ENCODE results near the gene SUMO3. TPM values are rescaled to one million over a fixed set of nuclear protein-coding genes. Genes with fewer than 3 reads are reported as not detected.
A peak's percentile ranks its signal among the peaks of the same experiment; 100 is the strongest.

The SUMO3 gene
- total RNA-seq, 2 donors from 2014 or later: 52.6 to 86.2 TPM

- Mint-ChIP-seq H3K4me3 (no peak overlapping the region), H3K27me3 (no peaks in the 10 kb centered on the region), H3K27ac (peak overlapping the region; percentile 16), H3K9me3 (no peaks in the 10 kb centered on the region), H3K4me1 (peaks cover 7% of the 10 kb centered on the region), H3K36me3 (ENCODE audit: low read depth) (peaks cover 75% of the 10 kb centered on the region)
- no peak for ATAC-seq (replicated peaks)
Measured at GRCh38 chr21:44850905-44851657, 33.2 kb upstream of the SUMO3 start.

GRCh38 chr21:44850208-44850800 lies 32.4 kb upstream of the SUMO3 start:
- peaks cover 67% of the 10 kb centered on the region for H3K36me3 Mint-ChIP-seq (ENCODE audit: low read depth)
- peaks cover 7% of the 10 kb centered on the region for H3K4me1 Mint-ChIP-seq
- H3K27me3 Mint-ChIP-seq: no peaks in the 10 kb centered on the region
- H3K27ac Mint-ChIP-seq: no peak overlapping the region
- no peaks in the 10 kb centered on the region for H3K9me3 Mint-ChIP-seq
- ATAC-seq (replicated peaks): no peak
- H3K4me3 Mint-ChIP-seq: no peak overlapping the region

GRCh38 chr21:44849616-44850130 lies 31.8 kb upstream of the SUMO3 start:
- Mint-ChIP-seq H3K4me1 (peaks cover 6% of the 10 kb centered on the region), H3K27ac (no peak overlapping the region), H3K9me3 (no peaks in the 10 kb centered on the region), H3K36me3 (ENCODE audit: low read depth) (peaks cover 61% of the 10 kb centered on the region), H3K4me3 (no peak overlapping the region), H3K27me3 (no peaks in the 10 kb centered on the region)
- no peak for ATAC-seq (replicated peaks)

- H3K4me1 Mint-ChIP-seq: no peaks in the 10 kb centered on the region
- no peak for ATAC-seq (replicated peaks)
- no peak overlapping the region for H3K4me3 Mint-ChIP-seq
- H3K36me3 Mint-ChIP-seq (ENCODE audit: low read depth): peaks cover 54% of the 10 kb centered on the region
- no peaks in the 10 kb centered on the region for H3K27me3 Mint-ChIP-seq
- H3K9me3 Mint-ChIP-seq: no peaks in the 10 kb centered on the region
- H3K27ac Mint-ChIP-seq: no peak overlapping the region
Measured at GRCh38 chr21:44848821-44849521, 31.1 kb upstream of the SUMO3 start.

- Mint-ChIP-seq H3K9me3 (no peaks in the 10 kb centered on the region), H3K36me3 (ENCODE audit: low read depth) (peaks cover 39% of the 10 kb centered on the region), H3K4me1 (no peaks in the 10 kb centered on the region), H3K4me3 (peak overlapping the region; percentile 12), H3K27me3 (no peaks in the 10 kb centered on the region), H3K27ac (no peak overlapping the region)
- ATAC-seq (replicated peaks): no peak
Measured at GRCh38 chr21:44847261-44848056, 29.6 kb upstream of the SUMO3 start.

GRCh38 chr21:44846485-44847260 lies 28.8 kb upstream of the SUMO3 start:
- H3K4me1 Mint-ChIP-seq: no peaks in the 10 kb centered on the region

GRCh38 chr21:44846224-44846484 lies 28.3 kb upstream of the SUMO3 start:
- no peak for ATAC-seq (replicated peaks)
- H3K4me3 Mint-ChIP-seq: peak overlapping the region; percentile 73
- H3K9me3 Mint-ChIP-seq: no peaks in the 10 kb centered on the region
- H3K27me3 Mint-ChIP-seq: no peaks in the 10 kb centered on the region
- peaks cover 26% of the 10 kb centered on the region for H3K36me3 Mint-ChIP-seq (ENCODE audit: low read depth)
- no peaks in the 10 kb centered on the region for H3K4me1 Mint-ChIP-seq
- peak overlapping the region; percentile 72 for H3K27ac Mint-ChIP-seq

More at GRCh38 chr21:44846485-44847260, 28.8 kb upstream of the SUMO3 start:
- Mint-ChIP-seq H3K9me3 (no peaks in the 10 kb centered on the region), H3K36me3 (ENCODE audit: low read depth) (peaks cover 31% of the 10 kb centered on the region), H3K4me3 (peak overlapping the region; percentile 73), H3K27ac (peak overlapping the region; percentile 72), H3K27me3 (no peaks in the 10 kb centered on the region)
- ATAC-seq (replicated peaks): peak; percentile 59

GRCh38 chr21:44845418-44846223 lies 27.8 kb upstream of the SUMO3 start:
- Mint-ChIP-seq H3K9me3 (no peaks in the 10 kb centered on the region), H3K27me3 (no peaks in the 10 kb centered on the region), H3K27ac (peak overlapping the region; percentile 72), H3K36me3 (ENCODE audit: low read depth) (peaks cover 20% of the 10 kb centered on the region), H3K4me1 (no peaks in the 10 kb centered on the region), H3K4me3 (peak overlapping the region; percentile 73)
- peak; percentile 80 for ATAC-seq (replicated peaks)

GRCh38 chr21:44844256-44844655 lies 26.4 kb upstream of the SUMO3 start:
- Mint-ChIP-seq H3K27me3 (no peaks in the 10 kb centered on the region), H3K4me3 (peak overlapping the region; percentile 73), H3K4me1 (no peaks in the 10 kb centered on the region), H3K36me3 (ENCODE audit: low read depth) (peaks cover 7% of the 10 kb centered on the region), H3K27ac (no peak overlapping the region), H3K9me3 (no peaks in the 10 kb centered on the region)
- ATAC-seq (replicated peaks): no peak

GRCh38 chr21:44842721-44843445 lies 25.0 kb upstream of the SUMO3 start:
- Mint-ChIP-seq H3K9me3 (no peaks in the 10 kb centered on the region), H3K27me3 (no peaks in the 10 kb centered on the region), H3K36me3 (ENCODE audit: low read depth) (no peaks in the 10 kb centered on the region), H3K4me3 (no peak overlapping the region), H3K4me1 (no peaks in the 10 kb centered on the region), H3K27ac (no peak overlapping the region)
- no peak for ATAC-seq (replicated peaks)

GRCh38 chr21:44842087-44842486 lies 24.2 kb upstream of the SUMO3 start:
- H3K9me3 Mint-ChIP-seq: no peaks in the 10 kb centered on the region
- no peak overlapping the region for H3K4me3 Mint-ChIP-seq
- no peaks in the 10 kb centered on the region for H3K36me3 Mint-ChIP-seq (ENCODE audit: low read depth)
- H3K27me3 Mint-ChIP-seq: no peaks in the 10 kb centered on the region
- no peak for ATAC-seq (replicated peaks)
- H3K4me1 Mint-ChIP-seq: no peaks in the 10 kb centered on the region
- no peak overlapping the region for H3K27ac Mint-ChIP-seq

- Mint-ChIP-seq H3K27ac (no peak overlapping the region), H3K9me3 (no peaks in the 10 kb centered on the region), H3K27me3 (no peaks in the 10 kb centered on the region), H3K4me3 (no peak overlapping the region), H3K36me3 (ENCODE audit: low read depth) (no peaks in the 10 kb centered on the region), H3K4me1 (no peaks in the 10 kb centered on the region)
- no peak for ATAC-seq (replicated peaks)
Measured at GRCh38 chr21:44840771-44841170, 22.9 kb upstream of the SUMO3 start.

- Mint-ChIP-seq H3K4me3 (no peak overlapping the region), H3K27me3 (no peaks in the 10 kb centered on the region), H3K9me3 (no peaks in the 10 kb centered on the region), H3K36me3 (ENCODE audit: low read depth) (no peaks in the 10 kb centered on the region), H3K27ac (no peak overlapping the region), H3K4me1 (no peaks in the 10 kb centered on the region)
- ATAC-seq (replicated peaks): no peak
Measured at GRCh38 chr21:44838951-44839350, 21.1 kb upstream of the SUMO3 start.
